GM18505 (cell line): Measurements from ENCODE around the gene TM6SF1.
"Not testable (repeated sequence)": the region's sequence is repeated elsewhere in the genome, so short reads cannot be mapped to it uniquely, and the experiment has no call there.

Experiments used
- ATAC-seq: cut with Tn5 transposase; IDR thresholded peaks from one replicate; pipeline ENCODE4 v1.9.1; 2021; ENCODE audit not compliant: unreplicated experiment
- POLR2A ChIP-seq: IDR thresholded peaks from 4 replicates; pipeline ENCODE4 v1.6.1; 2011; ENCODE audit warnings: borderline replicate concordance; ENCODE audit not compliant: insufficient read depth, insufficient read length; ENCODE audit errors: extremely low read depth

The TM6SF1 gene

DNA sequence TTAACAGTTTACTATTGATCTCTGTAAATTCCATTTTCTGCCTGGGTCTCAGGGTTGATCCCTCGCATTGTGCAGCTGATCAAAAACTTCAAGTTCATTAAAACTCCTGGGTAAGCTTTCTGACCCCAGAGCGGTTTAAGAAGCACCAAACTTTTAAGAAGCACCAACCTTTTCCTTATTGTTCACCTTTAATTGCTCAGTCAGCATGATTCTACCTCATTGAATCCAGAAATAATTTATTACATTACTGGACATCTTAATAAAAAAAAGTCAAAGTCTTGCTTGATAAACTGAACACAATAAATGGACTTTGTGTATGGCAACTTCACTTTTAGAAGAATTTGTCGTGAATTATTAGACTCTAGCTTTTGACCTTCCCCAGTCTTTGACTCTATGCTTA, 53.3 kb downstream of the TM6SF1 start:
- no peak for TF ChIP-seq POLR2A
- ATAC-seq = no peak

GRCh38 chr15:83163032-83163431, 55.6 kb downstream of the TM6SF1 start:
- TF ChIP-seq POLR2A = no peak
- no peak for ATAC-seq

DNA sequence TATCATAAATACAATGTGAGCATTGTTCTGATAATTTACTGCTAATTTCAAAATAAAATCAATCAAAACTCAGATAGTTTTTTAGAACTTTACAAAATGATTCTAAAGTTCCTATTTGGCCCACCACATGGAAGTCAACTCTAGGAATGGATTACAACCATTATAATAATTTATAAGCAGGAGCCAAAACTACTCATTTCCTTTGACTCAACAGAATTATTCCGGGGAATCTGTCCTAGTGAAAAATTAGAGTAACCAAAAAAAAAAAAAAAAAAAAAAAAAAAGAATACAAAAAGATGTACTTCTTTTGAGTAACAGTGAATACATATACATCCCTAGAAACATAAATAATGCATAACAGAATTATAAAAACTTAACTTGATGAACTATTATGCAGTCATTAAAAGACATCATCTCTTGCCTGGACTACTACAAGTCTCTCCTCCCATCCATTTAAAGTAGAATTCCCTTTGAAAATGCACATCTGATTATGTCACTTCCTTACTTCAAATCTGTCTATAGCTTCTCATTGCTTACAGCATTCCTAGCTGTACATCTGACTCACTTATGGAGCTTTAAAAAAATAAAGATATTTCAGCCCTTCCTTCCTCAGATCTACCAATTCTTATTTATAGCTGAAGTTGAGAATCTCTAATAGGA, 56.8 kb downstream of the TM6SF1 start:
- no peak for TF ChIP-seq POLR2A
- no peak for ATAC-seq

- no peak for ATAC-seq
- no peak for TF ChIP-seq POLR2A
Measured at GRCh38 chr15:83164771-83165404, 57.4 kb downstream of the TM6SF1 start.

DNA sequence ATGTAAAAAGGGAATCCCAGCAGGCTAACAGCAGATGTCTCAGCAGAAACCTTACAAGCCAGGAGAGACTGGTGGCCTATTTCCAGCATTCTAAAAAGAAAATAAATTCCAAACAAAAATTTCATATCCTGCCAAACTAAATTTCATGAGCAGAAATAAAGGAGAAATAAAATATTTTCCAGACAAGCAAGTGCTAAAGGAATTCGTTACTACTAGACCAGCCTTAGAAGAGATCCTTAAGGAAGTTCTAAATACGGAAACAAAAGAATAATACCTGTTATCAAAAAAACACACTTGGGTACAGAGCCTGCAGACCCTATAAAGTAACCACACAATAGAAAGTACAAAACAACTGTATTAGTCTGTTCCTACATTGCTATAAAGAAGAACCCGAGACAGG, 58.8 kb downstream of the TM6SF1 start:
- no peak for TF ChIP-seq POLR2A
- no peak for ATAC-seq

DNA sequence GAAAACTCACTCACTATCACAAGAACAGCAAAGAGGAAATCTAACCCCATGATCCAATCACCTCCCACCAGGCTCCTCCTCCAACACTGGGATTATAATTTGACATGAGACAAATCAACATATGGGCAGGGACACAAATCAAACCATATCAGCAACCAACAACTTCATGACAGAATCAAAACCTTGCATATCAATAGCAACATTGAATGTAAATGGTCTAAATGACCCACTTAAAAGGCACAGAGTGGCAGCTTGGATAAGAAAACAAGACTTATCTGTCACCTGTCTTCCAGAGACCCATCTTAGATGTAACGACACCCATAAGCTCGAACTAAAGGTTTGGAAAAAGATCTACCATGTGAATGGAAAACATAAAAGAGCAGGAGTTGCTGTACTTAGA, 59.4 kb downstream of the TM6SF1 start:
- TF ChIP-seq POLR2A = no peak
- no peak for ATAC-seq

- not testable (repeated sequence) for ATAC-seq
Measured at GRCh38 chr15:83169576-83169975, 62.1 kb downstream of the TM6SF1 start.

DNA sequence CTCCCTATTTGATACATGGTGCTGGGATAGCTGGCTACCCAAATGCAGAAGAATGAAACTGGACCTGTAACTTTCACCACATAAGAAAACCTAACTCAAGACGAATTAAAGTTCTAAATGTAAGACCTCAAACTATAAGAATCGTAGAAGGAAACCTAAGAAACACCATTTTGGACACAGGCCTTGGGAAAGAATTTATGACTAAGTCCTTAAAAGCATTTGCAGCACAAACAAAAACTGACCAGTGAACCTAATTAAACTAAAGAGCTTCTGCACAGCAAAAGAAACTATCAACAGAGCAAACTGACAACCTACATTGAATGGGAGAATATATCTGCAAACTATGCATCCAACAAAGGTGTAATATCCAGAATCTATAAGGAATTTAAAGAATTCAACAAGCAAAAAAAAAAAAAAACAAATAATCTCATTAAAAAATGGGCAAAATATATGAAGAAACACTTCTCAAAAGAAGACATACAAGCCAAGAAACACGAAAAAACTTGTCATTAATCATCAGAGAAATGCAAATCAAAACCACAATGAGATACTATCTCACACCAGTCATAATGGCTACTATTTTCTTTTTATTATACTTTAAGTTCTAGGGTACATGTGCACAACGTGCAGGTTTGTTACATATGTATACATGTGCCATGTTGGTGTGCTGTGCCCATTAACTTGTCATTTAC, 63.2 kb downstream of the TM6SF1 start:
- TF ChIP-seq POLR2A = no peak
- ATAC-seq = no peak

- no peak for TF ChIP-seq POLR2A
- ATAC-seq = no peak
Measured at GRCh38 chr15:83174891-83175290, 67.4 kb downstream of the TM6SF1 start.

- no peak for ATAC-seq
- TF ChIP-seq POLR2A = no peak
Measured at GRCh38 chr15:83178390-83178789, 70.9 kb downstream of the TM6SF1 start.

DNA sequence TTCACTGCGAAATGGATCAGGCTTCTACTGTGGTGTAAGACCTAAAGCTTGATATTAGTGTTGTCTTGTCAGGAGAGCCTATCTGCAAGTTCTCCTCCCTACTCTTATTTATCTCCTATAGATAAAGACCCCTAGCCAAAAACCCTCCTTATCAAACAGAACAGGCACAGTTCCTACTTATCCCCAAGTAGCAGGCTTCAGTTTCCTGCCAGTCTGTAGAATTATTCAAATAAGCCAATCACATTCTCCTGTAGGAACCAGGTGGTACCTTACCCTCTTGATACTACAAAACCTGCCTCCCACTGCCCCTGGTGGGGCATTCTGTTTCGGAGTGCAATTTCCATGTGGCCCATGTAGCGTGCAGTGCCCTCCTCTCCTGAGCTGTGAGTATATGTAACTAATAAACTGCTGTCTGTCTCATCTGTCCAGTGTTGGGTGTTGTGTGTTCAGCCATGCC, 71.5 kb downstream of the TM6SF1 start:
- no peak for ATAC-seq
- no peak for TF ChIP-seq POLR2A

- ATAC-seq = no peak
- TF ChIP-seq POLR2A = no peak
Measured at GRCh38 chr15:83185561-83185960, 78.1 kb downstream of the TM6SF1 start.
